Endothelial cell of hepatic sinusoid (primary cell): ENCODE data around the gene PUS7L.

Source experiments
- in situ Hi-C: cut with HindIII; loops from 2 replicates; pipeline ENCODE4 v1.10.0; 2017; ENCODE audit warnings: low sequenced_read_pairs

PUS7L gene, protein sequence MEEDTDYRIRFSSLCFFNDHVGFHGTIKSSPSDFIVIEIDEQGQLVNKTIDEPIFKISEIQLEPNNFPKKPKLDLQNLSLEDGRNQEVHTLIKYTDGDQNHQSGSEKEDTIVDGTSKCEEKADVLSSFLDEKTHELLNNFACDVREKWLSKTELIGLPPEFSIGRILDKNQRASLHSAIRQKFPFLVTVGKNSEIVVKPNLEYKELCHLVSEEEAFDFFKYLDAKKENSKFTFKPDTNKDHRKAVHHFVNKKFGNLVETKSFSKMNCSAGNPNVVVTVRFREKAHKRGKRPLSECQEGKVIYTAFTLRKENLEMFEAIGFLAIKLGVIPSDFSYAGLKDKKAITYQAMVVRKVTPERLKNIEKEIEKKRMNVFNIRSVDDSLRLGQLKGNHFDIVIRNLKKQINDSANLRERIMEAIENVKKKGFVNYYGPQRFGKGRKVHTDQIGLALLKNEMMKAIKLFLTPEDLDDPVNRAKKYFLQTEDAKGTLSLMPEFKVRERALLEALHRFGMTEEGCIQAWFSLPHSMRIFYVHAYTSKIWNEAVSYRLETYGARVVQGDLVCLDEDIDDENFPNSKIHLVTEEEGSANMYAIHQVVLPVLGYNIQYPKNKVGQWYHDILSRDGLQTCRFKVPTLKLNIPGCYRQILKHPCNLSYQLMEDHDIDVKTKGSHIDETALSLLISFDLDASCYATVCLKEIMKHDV

GRCh38 chr12:43758728-43759563 is at the start of gene PUS7L, which contains the start of gene IRAK4:
PUS7L (minus strand) TSS chr12:43758790; CDS start chr12:43755245, 3,545 bp downstream.
IRAK4 (plus strand) TSS chr12:43758951; CDS start chr12:43768112, 9,161 bp downstream.
- in situ Hi-C loops, result loop anchor here (10.0 kb wide), 1 partner anchor 56 kb away; no protein-coding TSS in a partner anchor

- in situ Hi-C loops, result no loop called here
Observed at GRCh38 chr12:43807386-43807785, 48.8 kb upstream of the PUS7L start.

DNA sequence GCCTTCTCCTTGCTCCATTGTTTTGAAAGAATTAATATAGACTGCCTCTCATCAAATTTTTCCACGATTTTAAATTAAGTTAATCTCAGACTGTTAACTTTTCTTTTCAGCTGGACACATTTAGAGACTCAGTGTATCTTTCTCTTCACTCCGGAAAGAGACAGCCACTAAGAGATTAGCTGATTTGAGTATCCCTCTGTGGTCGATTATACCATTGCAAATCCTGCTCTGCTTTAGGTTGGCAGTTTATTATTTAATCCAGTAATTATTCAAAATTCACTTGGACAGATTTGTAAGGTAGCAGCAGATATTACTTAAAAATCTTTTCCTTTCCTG is 48.1 kb upstream of the PUS7L start:
- in situ Hi-C loops, result no loop called here

GRCh38 chr12:43805860-43806736 is 47.5 kb upstream of the PUS7L start, which contains the start of gene TWF1:
TWF1 (minus strand) TSS chr12:43806317; CDS start chr12:43806245, 72 bp downstream.
- in situ Hi-C loops, result no loop called here

- in situ Hi-C loops, result no loop called here
Observed at GRCh38 chr12:43805149-43805859, 46.7 kb upstream of the PUS7L start.

GRCh38 chr12:43797561-43798217 is 39.1 kb upstream of the PUS7L start:
- in situ Hi-C loops, result no loop called here

DNA sequence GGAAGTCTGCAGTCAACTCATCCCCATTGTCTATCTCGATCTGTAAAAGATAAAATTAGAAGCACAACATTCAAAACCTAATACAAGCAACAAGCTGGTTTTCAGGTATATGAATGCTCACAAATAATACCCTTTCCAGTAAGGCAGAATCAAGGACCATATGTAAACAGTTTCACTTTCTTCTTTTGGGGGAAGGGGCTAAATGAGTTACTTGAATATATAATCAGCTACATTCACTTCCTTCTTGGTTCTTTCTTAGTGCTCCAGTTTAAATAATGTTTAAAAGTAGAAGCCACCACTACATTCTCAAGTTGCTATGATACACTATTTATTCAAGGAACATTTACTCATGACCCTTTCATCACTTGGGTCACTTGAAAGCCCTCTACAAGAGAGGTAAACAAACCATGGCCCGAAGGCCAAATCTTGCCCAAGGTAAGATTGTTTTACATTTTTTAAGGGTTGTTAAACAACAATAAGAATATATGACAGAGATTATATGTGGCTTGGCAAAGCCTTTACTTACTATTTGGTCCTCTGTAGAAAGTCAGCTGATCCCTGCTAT is 37.2 kb upstream of the PUS7L start:
- in situ Hi-C loops, result no loop called here

DNA sequence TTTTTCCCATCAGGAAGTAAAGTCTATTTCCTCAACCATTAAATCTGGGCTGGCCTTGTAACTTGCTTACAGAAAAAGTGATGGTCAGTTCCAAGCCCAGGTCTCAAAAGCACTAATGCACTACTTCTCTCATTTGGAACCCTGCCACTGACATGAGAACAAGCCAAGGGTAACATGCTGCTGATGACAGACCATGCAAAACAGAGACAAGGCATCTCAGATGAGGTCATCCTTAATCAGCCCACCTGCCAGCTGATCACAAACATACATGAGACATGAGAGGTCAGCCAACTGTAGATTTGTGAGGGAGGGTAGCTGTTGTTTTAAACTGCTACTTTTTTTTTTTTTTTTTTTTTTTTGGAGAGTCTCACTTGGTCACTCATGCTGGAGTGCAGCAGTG is 31.4 kb upstream of the PUS7L start:
- in situ Hi-C loops, result no loop called here

DNA sequence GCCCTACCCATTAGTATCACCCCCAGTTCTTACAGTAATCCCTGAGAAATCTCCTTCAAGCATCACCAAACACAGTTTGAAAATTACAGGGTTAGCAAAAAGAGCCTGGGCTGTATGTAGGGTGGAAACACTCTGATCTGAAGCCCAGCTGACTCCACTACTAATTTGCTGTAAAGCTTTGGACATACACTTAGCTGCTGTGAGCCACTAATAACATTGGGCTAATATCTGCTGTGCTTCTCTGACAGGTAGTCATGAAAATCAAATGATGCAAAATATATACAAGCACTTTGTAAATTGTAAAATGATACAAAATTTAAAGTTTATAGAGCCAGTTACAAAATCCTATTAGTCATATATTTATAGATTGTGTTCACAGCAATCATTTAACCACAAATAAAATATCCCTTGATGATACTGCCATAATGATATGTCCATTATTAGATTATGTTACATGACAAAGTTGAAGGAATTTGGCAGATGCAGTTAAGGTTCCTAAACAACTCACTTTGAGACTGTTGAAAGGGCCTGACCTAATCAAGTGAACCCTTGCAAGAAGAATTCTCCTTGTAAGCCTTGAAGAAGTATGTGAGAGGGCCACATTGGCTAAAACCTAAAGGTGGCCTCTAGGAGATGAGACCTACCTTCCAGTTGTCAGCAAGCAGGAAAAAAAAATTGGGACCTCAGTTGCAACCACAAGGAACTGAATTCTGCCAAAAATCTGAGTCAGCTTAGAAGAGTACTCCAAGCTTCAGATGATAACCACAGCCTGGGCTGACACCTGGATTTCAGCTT is 28.5 kb upstream of the PUS7L start:
- in situ Hi-C loops, result no loop called here

DNA sequence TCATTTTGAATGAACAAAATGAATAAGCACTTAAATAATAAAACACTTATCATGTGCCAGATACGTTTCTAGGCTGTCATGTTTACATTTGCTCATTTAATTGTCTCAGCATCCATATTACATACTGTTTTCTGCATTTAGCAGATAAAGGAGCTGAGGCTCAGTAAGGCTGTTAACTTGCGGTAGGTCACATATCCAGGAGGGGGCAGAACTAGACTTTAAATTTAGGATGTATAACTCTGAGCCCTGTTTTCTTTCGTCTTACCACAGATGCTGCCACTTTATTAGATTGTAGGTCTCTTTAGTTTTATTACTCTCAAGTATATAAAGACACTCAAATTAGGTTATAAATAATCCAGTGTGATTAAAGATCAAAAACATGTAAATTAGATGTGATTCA is 17.9 kb upstream of the PUS7L start:
- in situ Hi-C loops, result no loop called here

DNA sequence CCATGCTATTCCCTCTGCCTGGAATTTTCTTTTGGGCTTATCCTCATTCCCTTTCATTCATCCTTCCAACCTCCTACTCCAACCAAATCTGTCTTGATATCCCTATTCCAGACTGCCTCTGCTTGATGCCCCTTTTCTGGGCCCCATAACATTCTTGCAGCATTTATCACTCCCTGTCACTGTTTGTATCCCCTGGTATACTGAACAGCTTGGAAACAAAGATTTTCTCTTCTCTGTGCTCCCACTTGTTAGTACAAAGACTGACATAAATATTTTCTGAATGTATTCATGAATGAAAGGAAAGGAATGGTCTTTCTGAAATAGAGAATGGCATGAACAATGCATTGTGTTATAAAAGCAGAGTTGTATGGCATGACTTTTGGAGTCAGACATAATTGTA is 7.7 kb upstream of the PUS7L start:
- in situ Hi-C loops, result no loop called here

DNA sequence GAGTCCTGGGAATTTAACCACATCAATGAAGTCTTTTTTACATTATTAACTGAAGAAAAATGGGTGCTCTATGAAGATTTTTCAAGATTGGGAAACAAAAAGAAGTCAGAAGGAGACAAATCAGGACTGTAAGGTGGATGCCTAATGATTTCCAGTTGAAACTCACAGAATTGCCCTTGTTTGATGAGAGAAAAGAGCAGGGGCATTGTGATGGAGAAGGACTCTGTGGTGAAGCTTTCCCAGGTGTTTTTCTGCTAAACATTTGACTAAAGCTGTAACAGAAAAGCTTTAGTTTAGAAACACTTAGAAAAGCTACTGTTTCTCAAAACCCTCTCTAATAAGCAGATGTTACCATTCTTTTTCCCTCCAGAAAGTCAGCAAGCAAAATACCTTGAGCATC is 5.9 kb upstream of the PUS7L start:
- in situ Hi-C loops, result no loop called here

DNA sequence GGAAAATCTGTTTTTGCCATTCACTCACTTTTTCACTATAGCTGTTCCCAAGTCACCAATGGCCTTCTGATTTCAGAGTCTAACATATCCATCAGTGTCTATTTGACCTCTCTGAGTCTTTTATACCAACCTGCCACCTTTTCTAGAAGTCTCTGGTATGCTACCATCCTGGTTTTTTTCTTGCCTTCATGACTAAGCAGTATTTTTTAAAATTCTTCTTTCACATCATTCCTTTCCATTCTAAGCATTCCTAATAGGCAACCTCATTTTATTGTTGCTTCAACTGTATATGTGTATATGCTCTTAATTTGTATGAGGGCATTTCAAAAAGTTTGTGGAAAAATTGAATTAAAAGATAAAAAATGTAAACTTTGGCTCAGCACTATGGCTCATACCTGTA is 5.2 kb upstream of the PUS7L start:
- in situ Hi-C loops, result no loop called here

DNA sequence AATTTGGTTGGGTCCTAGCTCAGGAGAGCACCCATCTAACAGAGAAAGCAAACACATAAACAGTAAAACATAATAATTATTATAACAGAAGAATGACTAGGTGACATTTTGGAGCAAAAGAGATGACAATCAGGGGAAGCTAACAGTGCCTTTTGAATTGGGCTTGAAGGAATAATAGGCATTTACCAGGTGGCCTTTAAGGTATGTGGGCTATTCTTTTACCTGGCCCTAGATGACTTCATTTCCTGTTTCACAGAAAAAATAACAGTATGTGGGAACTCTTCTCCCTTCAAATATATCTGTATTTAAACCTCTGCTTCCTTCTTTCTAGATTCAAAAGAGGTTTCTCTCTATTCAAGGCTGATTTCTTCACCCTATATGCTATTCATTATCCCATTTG is 4.0 kb upstream of the PUS7L start:
- in situ Hi-C loops, result no loop called here

- in situ Hi-C loops, result no loop called here
Observed at GRCh38 chr12:43761500-43761899, 2.9 kb upstream of the PUS7L start.

DNA sequence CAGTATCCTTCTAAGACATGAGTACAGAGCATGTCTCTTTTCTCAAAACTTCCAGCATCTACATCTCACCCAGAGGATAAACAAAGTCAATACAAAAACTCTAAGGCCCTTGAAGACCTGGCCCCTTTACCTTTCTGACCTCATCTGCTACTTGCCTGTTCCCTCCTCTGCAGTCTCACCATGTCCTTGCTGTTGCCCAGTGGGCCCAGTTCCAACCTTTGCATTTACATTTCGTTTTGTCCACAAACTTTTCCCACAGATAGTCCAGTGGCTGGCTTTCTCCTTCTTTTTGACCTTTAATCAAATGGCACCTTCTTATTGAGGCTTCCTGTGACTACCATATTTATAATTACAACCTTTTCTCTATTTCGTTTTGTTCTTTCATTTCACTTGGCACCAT is 1.8 kb upstream of the PUS7L start:
- in situ Hi-C loops, result no loop called here

DNA sequence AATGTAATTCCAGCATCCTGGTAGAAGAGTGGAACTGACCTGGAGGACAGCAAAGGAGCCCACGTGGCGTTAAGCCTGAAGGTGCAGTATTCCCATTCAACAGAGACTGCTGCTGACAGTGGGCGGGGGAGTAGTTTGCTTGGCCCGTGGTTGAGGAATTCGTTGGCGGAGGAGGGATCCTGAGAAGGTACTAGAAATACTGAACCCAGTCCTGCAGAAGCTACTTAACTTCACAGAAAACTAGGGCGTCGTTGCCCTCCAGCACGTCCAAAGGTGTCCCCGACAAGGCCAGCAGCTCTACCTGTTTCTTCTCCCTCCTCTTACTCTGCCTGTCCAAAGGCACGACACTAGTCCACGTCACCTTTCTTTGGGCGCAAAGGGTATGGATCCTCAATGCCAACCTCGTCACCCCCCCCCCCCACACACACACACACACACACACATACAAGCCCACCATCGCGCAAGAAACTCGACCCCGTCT is 303 bp downstream of the PUS7L start:
- in situ Hi-C loops, result loop anchor here (10.0 kb wide), 1 partner anchor 57 kb away; no protein-coding TSS in a partner anchor

DNA sequence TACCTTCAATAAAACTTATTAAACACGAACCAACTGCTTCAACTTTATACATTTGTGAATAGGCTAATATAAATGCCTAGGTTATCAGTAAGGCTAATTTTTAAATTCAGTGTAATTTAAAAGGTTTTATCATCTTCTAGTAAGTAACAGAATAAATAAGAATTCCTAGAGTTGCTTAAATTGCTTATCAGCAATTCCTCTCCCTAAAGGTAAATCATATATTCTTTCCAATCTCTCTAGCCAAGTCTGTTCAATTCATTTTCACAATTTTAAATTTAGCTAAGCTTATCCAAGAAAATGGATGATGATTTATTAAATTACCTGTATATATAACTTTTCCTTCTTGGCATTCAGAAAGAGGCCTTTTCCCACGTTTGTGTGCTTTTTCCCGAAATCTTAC is 4.6 kb downstream of the PUS7L start:
- in situ Hi-C loops, result loop anchor here (10.0 kb wide), 1 partner anchor 61 kb away; no protein-coding TSS in a partner anchor
